ENCODE data around the gene NHLRC3.

DNA sequence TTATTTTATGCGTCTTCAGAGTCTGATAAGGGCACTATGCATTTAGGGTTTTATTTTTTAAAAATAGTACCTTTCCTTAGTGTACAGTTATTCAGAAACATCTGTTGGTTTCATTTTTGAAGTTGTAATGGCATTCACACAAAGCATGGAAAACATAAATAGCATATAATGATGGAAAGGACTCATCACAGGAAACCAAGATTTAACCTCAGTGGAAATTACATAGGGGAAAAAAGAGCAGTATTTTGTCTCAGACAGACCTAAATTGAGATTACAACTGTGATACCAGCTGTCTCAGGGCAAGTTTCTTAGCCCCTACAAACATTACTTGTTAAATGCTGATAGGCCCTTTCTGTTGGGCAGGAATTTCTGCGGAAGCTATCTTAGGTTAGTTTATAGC is 57.2 kb downstream of the NHLRC3 start:
- TF ChIP-seq, protein P1, sequence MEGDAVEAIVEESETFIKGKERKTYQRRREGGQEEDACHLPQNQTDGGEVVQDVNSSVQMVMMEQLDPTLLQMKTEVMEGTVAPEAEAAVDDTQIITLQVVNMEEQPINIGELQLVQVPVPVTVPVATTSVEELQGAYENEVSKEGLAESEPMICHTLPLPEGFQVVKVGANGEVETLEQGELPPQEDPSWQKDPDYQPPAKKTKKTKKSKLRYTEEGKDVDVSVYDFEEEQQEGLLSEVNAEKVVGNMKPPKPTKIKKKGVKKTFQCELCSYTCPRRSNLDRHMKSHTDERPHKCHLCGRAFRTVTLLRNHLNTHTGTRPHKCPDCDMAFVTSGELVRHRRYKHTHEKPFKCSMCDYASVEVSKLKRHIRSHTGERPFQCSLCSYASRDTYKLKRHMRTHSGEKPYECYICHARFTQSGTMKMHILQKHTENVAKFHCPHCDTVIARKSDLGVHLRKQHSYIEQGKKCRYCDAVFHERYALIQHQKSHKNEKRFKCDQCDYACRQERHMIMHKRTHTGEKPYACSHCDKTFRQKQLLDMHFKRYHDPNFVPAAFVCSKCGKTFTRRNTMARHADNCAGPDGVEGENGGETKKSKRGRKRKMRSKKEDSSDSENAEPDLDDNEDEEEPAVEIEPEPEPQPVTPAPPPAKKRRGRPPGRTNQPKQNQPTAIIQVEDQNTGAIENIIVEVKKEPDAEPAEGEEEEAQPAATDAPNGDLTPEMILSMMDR (conservative IDR thresholded peaks at IDR 0.05; ENCODE audit: low read depth, low read length): no peak
- no peak for TF ChIP-seq EZH2 (IDR thresholded peaks at IDR 0.05; ENCODE audit: borderline replicate concordance, low read depth, low read length, poor library complexity, severe bottlenecking)

Data from A673 (cell line).